ENCODE results near the gene ZNF217. TPM values are rescaled to one million over a fixed set of nuclear protein-coding genes. Genes with fewer than 3 reads are reported as not detected.

Gene ZNF217
- total RNA-seq, 1 experiment from 2014 or later: 33.8 TPM

DNA sequence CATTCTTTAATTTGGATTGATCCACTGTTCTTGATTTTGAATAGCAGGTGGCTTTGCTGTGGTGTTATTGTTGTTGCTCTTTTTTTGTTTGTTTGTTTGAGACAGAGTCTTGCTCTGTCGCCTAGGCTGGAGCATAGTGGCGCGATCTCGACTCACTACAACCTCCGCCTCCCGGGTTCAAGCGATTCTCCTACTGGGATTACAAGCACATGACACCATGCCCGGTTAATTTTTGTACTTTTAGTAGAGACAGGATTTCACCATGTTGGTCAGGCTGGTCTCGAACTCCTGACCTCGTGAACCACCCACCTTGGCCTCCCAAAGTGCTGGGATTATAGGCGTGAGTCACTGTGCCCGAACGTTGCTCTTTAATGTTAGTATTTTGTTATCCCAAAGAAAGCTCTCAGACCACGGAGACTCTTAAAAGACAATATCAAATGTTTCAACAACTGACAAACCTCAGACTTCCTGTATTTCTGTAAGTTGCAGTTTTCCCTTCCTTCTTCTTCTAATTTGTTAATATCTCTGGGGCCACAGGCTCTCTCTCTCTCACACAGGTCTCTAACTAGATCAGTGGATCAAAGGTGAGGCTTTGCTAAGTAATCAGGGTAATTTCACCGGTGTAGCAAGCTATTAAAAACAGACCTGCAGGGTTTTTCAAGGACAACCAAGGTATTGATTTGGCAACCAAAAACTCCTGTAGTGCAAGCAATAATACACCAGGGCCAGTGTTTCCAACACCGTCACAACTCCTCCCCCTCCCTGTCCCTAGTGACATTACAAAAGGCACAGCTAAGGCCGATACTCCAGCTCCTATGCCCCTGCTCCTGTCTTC lies 48.8 kb upstream of the ZNF217 start:
- H3K27ac ChIP-seq (ENCODE audit: low read depth, low read length): peak overlapping the region; percentile 90
- no peaks in the 10 kb centered on the region for H3K27me3 ChIP-seq (ENCODE audit: insufficient read depth, low read length)
- H3K9me2 ChIP-seq (ENCODE audit: insufficient read depth): no peaks in the 10 kb centered on the region
- no peaks in the 10 kb centered on the region for H3K9me3 ChIP-seq (ENCODE audit: control insufficient read depth in 1 of 2, insufficient read depth in 1 of 2, low read depth in 1 of 2, low read length in 2 of 2)
- peak overlapping the region; percentile 91 for H2AFZ ChIP-seq (ENCODE audit: low read depth, low read length, poor library complexity, severe bottlenecking)
- no peaks in the 10 kb centered on the region for H3K79me2 ChIP-seq (ENCODE audit: insufficient read depth, low read length)
- DNase-seq (ENCODE audit: low read depth, low spot score) (peak; percentile 89), ATAC-seq (peak; percentile 96)
- no peaks in the 10 kb centered on the region for H3K36me3 ChIP-seq (ENCODE audit: control insufficient read depth in 1 of 2, insufficient read depth in 2 of 2, low read length in 2 of 2)
- H4K20me1 ChIP-seq (ENCODE audit: insufficient read depth): no peaks in the 10 kb centered on the region
- ChIA-PET RAD21 (ENCODE audit: low non-redundant PET in 1 of 2, low total read pairs in 2 of 2, uncharacterized antibody in 2 of 2, unreplicated experiment in 2 of 2) (no interaction called here), POLR2A (interaction anchor here (0.8 to 2.4 kb wide), 5 partner anchors 9 to 32 kb away, joined by 3 to 20 read pairs (median 4); no protein-coding TSS in a partner anchor), CTCF (interaction anchor here (0.8 kb wide), 2 partner anchors 9 kb away, joined by 3 read pairs; no protein-coding TSS in a partner anchor)
- H3K4me3 ChIP-seq (replicated peaks in 1 of 2; ENCODE audit: low read depth in 1 of 2, low read length in 2 of 2): peak overlapping the region in 1 of 2 experiments; percentile 35; a peak in 3 of 4 replicates
- intact Hi-C loops (cut with micrococcal nuclease): loop anchor here (1.0 to 5.0 kb wide), 2 partner anchors 48 to 95 kb away; no protein-coding TSS in a partner anchor
- H3K4me2 ChIP-seq (ENCODE audit: low read length): peak overlapping the region; percentile 74
- peaks cover 19 to 23% of the 10 kb centered on the region in 2 experiments for H3K4me1 ChIP-seq (ENCODE audit: control insufficient read depth in 1 of 2, insufficient read depth in 2 of 2, low read length in 2 of 2)
- no TSS peak for BruUV-seq (replicated peaks)
- H3K9ac ChIP-seq (ENCODE audit: low read length): peak overlapping the region; percentile 51
- TF ChIP-seq SP1 (IDR thresholded peaks at IDR 0.05; ENCODE audit: low read depth) (no peak), ZNF274 (IDR thresholded peaks at IDR 0.05; ENCODE audit: low read depth, low read length) (no peak), POLR2A (IDR thresholded peaks at IDR 0.05; ENCODE audit: borderline replicate concordance, extremely low read depth, insufficient read depth, insufficient read length) (no peak), YY1 (IDR thresholded peaks at IDR 0.05; ENCODE audit: extremely low read depth, insufficient replicate concordance, low read depth, low read length) (no peak), SIN3A (IDR thresholded peaks at IDR 0.05; ENCODE audit: low read depth) (no peak), CBX3 (IDR thresholded peaks at IDR 0.05; ENCODE audit: low read depth) (peak; percentile 52), EZH2 (IDR thresholded peaks at IDR 0.05) (no peak), SRF (IDR thresholded peaks at IDR 0.05; ENCODE audit: low read depth) (no peak), POLR2AphosphoS5 (IDR thresholded peaks at IDR 0.05; ENCODE audit: low read depth, low read length) (no peak), RAD21 (IDR thresholded peaks at IDR 0.05; ENCODE audit: low read depth) (0 out of 2 replicates have a peak, but pooled peaks have one; percentile 20), EZH2phosphoT487 (IDR thresholded peaks at IDR 0.05; ENCODE audit: borderline replicate concordance) (no peak), CEBPB (IDR thresholded peaks at IDR 0.05; ENCODE audit: low read depth) (peak; percentile 17; the same call in 1 of the 2 replicates), TCF7L2 (IDR thresholded peaks at IDR 0.05; ENCODE audit: borderline replicate concordance, extremely low read depth, insufficient read depth, insufficient read length) (peak; percentile 47), FOSL1 (IDR thresholded peaks at IDR 0.05; ENCODE audit: low read depth) (no peak)
- TF ChIP-seq, protein P1, sequence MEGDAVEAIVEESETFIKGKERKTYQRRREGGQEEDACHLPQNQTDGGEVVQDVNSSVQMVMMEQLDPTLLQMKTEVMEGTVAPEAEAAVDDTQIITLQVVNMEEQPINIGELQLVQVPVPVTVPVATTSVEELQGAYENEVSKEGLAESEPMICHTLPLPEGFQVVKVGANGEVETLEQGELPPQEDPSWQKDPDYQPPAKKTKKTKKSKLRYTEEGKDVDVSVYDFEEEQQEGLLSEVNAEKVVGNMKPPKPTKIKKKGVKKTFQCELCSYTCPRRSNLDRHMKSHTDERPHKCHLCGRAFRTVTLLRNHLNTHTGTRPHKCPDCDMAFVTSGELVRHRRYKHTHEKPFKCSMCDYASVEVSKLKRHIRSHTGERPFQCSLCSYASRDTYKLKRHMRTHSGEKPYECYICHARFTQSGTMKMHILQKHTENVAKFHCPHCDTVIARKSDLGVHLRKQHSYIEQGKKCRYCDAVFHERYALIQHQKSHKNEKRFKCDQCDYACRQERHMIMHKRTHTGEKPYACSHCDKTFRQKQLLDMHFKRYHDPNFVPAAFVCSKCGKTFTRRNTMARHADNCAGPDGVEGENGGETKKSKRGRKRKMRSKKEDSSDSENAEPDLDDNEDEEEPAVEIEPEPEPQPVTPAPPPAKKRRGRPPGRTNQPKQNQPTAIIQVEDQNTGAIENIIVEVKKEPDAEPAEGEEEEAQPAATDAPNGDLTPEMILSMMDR (IDR thresholded peaks at IDR 0.05 in 2 of 3, conservative IDR thresholded peaks at IDR 0.05 in 1 of 3; ENCODE audit: borderline replicate concordance in 1 of 3, insufficient read depth in 1 of 3, low read depth in 2 of 3, low read length in 2 of 3): no peak
- TF ChIP-seq, protein P2, sequence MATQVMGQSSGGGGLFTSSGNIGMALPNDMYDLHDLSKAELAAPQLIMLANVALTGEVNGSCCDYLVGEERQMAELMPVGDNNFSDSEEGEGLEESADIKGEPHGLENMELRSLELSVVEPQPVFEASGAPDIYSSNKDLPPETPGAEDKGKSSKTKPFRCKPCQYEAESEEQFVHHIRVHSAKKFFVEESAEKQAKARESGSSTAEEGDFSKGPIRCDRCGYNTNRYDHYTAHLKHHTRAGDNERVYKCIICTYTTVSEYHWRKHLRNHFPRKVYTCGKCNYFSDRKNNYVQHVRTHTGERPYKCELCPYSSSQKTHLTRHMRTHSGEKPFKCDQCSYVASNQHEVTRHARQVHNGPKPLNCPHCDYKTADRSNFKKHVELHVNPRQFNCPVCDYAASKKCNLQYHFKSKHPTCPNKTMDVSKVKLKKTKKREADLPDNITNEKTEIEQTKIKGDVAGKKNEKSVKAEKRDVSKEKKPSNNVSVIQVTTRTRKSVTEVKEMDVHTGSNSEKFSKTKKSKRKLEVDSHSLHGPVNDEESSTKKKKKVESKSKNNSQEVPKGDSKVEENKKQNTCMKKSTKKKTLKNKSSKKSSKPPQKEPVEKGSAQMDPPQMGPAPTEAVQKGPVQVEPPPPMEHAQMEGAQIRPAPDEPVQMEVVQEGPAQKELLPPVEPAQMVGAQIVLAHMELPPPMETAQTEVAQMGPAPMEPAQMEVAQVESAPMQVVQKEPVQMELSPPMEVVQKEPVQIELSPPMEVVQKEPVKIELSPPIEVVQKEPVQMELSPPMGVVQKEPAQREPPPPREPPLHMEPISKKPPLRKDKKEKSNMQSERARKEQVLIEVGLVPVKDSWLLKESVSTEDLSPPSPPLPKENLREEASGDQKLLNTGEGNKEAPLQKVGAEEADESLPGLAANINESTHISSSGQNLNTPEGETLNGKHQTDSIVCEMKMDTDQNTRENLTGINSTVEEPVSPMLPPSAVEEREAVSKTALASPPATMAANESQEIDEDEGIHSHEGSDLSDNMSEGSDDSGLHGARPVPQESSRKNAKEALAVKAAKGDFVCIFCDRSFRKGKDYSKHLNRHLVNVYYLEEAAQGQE (IDR thresholded peaks at IDR 0.05; ENCODE audit: low read depth): no peak
- TF ChIP-seq, protein P3, sequence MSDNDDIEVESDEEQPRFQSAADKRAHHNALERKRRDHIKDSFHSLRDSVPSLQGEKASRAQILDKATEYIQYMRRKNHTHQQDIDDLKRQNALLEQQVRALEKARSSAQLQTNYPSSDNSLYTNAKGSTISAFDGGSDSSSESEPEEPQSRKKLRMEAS (IDR thresholded peaks at IDR 0.05): no peak
- TF ChIP-seq, protein P4, sequence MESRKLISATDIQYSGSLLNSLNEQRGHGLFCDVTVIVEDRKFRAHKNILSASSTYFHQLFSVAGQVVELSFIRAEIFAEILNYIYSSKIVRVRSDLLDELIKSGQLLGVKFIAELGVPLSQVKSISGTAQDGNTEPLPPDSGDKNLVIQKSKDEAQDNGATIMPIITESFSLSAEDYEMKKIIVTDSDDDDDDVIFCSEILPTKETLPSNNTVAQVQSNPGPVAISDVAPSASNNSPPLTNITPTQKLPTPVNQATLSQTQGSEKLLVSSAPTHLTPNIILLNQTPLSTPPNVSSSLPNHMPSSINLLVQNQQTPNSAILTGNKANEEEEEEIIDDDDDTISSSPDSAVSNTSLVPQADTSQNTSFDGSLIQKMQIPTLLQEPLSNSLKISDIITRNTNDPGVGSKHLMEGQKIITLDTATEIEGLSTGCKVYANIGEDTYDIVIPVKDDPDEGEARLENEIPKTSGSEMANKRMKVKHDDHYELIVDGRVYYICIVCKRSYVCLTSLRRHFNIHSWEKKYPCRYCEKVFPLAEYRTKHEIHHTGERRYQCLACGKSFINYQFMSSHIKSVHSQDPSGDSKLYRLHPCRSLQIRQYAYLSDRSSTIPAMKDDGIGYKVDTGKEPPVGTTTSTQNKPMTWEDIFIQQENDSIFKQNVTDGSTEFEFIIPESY (IDR thresholded peaks at IDR 0.05; ENCODE audit: extremely low read depth, insufficient replicate concordance, low read length): no peak
